CD1c-positive myeloid dendritic cell (primary cell): ENCODE measurements around the gene GRID1.
A peak's percentile ranks its signal among the peaks of the same experiment; 100 is the strongest.

Experiments
- DNase-seq: peaks from one replicate; pipeline ENCODE4 v3.0.0-alpha.2; 2016; ENCODE audit errors: extremely low spot score

The GRID1 gene

GRCh38 chr10:85619832-85620231 is 746.8 kb downstream of the GRID1 start:
- DNase-seq = no peak

DNA sequence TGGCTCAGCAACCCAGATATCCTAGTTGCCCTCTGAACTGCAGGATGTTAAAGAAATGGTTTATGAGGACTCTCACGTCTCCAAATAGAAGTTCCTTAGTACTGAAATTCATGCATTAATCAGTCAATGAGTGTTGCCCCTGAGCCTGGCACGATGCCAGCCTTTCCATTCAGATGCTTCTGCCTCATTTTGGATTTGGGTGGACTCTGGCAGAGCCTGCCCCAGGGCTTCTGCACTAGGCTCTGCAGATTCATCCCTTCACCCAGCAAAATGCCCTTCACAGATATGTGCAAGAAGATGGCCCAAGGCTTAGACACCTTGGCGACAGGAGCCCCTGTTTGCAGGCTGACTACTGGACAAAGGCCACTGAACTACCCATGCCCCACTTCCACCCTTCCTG is 747.8 kb downstream of the GRID1 start:
- DNase-seq = no peak

DNA sequence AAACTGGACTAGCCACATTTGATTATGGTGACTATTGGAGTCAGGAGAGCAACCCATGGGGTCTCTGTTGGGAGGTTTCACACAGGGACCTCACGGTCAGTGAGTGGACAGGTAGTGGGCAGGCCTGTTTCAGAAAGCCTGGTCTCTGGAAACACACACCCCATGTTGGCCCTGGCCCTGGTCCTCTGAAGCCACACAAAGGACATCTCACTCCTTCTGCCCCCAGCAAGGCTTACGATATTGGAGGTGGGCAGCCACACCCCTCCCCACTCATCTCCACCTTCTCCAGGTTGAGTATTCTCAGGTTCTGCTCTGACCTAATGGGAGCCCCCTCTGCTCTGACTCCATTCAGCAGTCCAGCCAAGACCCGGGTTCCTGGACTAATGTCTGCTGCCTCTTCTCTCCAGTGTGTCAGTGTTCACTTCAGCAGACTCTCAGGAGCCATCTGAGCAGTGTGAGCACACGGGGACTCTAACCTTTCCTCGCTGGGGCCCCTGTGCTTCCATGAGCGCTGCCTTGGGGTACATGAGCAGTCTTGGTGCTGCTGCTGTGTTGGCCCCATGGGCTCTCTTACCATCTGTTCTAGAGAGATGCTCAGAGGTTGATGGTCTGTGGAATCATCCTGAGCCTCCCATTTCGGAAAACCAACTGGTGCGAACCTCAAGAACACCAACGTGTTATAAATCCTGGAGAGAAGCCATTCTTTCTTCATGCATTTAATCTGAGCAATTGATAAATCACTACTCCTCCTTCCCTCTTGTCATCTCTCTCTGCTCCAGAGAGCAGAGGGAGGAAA is 748.6 kb downstream of the GRID1 start:
- DNase-seq = no peak

GRCh38 chr10:85615556-85615955 is 751.0 kb downstream of the GRID1 start:
- DNase-seq = no peak

GRCh38 chr10:85614981-85615380 is 751.6 kb downstream of the GRID1 start:
- no peak for DNase-seq

GRCh38 chr10:85614566-85614965 is 752.0 kb downstream of the GRID1 start:
- no peak for DNase-seq

DNA sequence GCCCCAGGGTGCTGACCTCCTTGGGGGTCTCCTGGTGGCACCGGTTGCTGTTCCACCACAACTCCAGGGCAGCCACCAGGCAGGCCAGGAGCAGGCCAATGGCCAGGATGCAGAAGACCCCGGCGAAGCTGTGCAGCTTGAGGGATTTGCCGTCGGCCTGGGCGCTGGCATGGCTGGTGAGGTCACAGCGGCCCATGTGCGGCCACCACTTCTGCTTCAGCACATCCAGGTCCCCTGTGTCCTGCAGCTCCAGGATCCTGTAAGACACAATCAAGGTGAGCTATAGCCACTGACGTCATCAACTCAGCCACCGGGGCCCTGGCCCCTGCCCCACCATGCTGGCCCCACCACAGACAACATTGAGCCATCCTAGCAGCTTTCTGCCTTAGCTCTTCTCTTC is 753.2 kb downstream of the GRID1 start:
- no peak for DNase-seq

DNA sequence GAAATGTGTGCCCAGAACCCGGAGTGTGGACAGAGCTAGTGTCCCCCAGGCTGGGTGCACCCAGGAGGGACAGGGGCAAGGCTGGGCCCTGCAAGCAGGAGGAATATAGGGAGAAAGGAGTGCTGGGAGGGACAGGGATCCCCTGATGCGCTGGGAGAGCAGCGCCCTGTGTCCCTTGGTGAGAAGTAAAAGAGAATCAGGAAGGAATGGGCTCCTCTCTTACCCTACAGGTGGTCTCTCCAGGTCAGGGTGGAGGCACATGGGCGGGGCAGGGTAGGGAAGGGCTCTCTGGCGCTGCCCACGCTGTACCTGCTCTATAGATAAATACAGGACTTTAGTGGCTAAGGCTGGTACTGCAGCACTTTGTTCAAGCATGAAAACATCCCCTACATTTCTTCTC is 753.8 kb downstream of the GRID1 start:
- DNase-seq = no peak

DNA sequence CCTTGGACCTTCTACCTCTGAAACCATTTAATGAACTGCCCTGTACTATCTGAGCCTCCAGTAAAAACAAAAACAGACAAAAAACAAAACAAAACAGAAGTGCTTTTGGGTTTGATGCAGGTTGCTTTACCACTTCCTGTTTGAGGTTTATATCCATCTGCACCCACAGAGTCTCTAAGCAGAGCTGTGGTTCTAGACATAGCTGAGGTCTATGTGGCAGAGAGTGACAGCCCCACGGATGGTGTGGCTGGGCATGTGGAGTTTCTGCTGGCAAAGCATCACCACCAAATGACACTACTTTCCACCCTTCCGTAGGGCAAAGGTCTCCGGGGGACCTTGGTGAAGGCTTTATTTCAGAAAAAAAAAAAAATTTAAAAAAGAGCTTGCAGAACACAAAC is 754.2 kb downstream of the GRID1 start:
- peak; percentile 2 for DNase-seq

DNA sequence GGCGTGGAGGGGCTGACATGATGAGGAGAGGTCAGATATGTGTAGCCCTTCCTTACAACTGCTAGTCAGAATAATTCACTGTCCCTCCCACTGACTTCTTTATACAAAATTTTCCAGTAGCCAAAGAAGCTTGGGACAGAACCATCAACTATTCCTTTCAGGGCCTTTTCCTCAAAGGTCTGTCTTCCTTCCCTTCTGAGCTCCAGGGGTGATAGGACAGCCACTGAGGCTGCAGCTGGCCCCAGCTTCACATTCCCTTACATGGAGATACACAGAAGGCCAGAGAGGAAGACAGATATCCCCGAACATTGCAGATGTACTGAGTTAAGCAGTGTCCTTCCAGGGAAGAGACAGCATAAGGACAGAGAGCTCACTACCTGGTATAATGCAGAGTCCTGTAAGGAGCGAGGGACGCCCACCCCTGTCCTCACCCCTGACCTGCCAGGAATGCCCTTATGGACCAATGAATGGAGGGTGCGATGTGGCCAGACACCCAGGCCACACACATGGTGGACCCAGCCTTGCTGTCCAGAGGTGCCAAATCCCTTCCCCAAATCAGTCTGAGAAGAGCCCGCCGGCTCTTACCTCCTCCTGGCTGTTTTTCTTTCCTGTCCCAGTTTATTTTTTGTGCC is 754.7 kb downstream of the GRID1 start:
- no peak for DNase-seq

DNA sequence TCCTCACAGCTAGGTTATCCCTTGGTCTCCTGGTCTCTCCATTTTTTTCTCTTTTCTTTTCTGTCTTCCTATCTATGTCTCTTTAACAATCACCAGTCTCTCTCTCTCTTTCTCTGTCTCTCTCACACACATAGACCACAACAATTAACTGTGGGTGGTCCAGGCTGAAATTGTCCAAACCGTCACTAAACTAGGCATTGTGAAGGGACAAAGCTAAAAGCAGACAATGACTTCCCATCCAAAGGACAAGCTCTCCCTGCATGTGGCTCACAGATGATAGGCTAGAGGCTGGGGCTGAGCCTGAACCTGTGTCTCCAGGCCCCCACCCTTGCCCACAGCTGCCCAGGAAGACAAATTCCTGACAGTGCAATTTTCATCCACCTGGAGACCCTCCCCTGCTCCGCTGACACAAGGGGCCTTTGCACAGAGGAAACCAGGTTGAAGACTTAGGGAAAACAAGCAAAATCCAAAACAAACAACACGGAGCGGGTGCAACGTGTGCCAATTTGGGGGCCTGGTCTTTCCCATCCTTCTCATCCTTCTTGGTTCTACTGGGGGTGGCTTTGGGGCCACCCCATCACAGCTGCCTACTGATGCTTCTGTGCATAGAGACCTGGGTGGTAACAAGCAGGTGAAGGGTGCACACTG is 755.4 kb downstream of the GRID1 start:
- DNase-seq = no peak

- DNase-seq = no peak
Measured at GRCh38 chr10:85610381-85611092, 756.1 kb downstream of the GRID1 start.

- DNase-seq = no peak
Measured at GRCh38 chr10:85609509-85609908, 757.1 kb downstream of the GRID1 start.

- no peak for DNase-seq
Measured at GRCh38 chr10:85608706-85609105, 757.9 kb downstream of the GRID1 start.

- DNase-seq = no peak
Measured at GRCh38 chr10:85607043-85607695, 759.4 kb downstream of the GRID1 start.

GRCh38 chr10:85606401-85606800 is 760.2 kb downstream of the GRID1 start:
- no peak for DNase-seq

DNA sequence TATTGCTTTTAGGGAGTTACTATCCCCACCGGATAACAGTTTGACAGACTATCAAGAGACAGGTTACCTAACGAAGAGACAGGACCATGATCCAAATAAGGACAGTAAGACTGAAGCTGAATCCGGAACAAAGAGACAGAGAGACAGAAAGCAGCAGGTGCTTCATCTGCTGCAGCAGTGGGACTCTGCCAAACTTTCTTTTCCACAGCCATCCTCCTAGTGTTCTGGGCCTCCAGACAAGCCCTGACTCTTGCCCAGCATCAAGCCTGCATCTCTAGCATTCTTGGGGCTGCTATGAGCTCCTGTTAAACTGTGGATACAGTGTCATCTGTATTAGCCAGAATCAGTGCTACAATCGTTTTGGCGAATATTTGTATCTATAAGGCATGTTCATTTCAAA is 761.7 kb downstream of the GRID1 start:
- no peak for DNase-seq

DNA sequence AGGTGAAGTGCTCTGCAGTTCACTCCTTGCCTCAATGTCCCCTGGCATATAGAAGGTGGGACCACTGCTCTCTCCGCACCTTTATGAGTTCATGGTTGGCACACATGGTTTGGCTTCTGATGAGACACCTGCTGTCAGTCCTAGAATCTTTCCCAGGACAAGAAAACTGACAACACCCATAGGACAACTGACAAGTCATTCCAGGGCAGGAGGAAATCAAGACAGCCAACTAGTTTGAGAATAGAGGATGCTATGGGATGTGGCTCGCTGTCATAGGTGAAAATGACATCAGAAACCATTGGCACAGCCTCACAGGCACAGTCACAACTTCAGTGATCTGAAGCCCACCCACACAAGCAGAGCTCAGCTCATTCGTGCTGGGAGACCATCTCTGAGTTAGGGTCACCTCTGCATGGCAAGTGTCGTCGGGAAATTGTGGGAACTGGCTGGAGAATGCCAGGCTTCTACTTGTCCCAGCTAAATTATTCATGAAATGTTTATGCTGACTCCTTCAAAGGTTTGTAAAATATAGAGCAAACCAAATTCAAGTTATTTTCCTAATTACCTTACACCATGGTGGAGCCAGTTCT is 762.4 kb downstream of the GRID1 start:
- DNase-seq = no peak

DNA sequence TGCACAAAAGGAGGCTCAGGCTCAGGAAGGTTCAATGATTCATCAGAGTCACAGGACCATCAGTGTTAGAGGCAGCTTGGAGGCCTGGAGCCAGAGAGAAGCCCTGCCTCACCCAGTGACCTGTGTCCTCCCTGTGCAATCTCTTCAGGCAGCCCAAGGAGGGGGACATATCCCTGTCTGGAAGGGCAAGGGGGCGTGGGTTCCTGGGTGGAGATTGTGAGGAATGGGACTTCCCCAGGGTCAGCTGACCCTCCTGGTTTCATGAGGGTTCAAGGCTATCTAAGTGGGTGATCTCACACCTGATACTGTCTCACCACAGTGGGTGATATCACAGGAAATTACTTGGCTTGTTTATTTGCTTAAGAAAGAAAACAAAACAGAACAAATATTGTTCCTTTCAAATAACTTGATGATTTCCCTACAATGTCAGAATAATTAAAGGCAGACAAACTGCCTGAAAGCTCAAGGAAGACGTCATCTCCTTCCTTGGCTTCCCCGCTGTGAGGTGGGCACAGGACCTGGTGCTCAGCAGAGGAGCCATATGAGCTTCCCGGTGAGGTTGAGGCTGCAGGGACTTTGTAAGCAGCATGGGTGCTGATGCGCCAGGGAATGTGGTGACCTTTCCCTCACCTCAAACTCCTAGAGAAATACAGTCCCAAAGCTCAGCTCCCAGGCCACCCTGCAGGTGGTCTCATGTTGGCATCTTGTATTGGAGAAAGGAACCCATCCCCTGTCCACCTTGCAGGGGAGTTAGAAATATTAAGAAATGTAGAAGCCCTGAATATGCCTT is 763.2 kb downstream of the GRID1 start:
- no peak for DNase-seq

GRCh38 chr10:85602713-85603112 is 763.9 kb downstream of the GRID1 start:
- DNase-seq = no peak

- DNase-seq = no peak
Measured at GRCh38 chr10:85602306-85602705, 764.3 kb downstream of the GRID1 start.
